ENCODE results near the gene FZD7. TPM values are rescaled to one million over a fixed set of nuclear protein-coding genes. Genes with fewer than 3 reads are reported as not detected.

The FZD7 gene
- total and polyA plus RNA-seq, 2 donors (not counting 1 experiment from before 2014, with no cell fraction given), result 0.67 to 2.1 TPM

GRCh38 chr2:202079310-202079709, 45.7 kb downstream of the FZD7 start:
- no peak overlapping the region for H3K4me3 Mint-ChIP-seq
- Histone ChIP-seq H3K9ac (ENCODE audit: low read length) (no peak overlapping the region), H2AFZ (ENCODE audit: insufficient read depth, low read depth, low read length, poor library complexity, severe bottlenecking) (no peak overlapping the region), H3K79me2 (ENCODE audit: control insufficient read depth, insufficient read depth, low read length) (no peaks in the 10 kb centered on the region), H3K27ac (ENCODE audit: low read length in 2 of 2) (no peak overlapping the region), H3K36me3 (replicated peaks in 1 of 2; ENCODE audit: control extremely low read depth in 1 of 2, control insufficient read depth in 1 of 2, extremely low read depth in 1 of 2, insufficient read depth in 2 of 2, low read length in 1 of 2) (no peaks in the 10 kb centered on the region), H3K9me3 (ENCODE audit: control extremely low read depth in 1 of 3, control insufficient read depth in 2 of 3, insufficient read depth in 1 of 3, low read length in 2 of 3) (no peaks in the 10 kb centered on the region), H3K4me1 (ENCODE audit: control insufficient read depth in 2 of 2, insufficient read depth in 2 of 2, low read length in 2 of 2) (no peaks in the 10 kb centered on the region), H3K4me2 (replicated peaks; ENCODE audit: low read depth, low read length, poor library complexity, severe bottlenecking) (no peak overlapping the region), H3K4me3 (ENCODE audit: control extremely low read depth in 1 of 5, extremely low read depth in 1 of 5, insufficient read depth in 1 of 5, low read depth in 2 of 5, low read length in 4 of 5) (no peak overlapping the region), H3K27me3 (replicated peaks in 1 of 4; ENCODE audit: control extremely low read depth in 1 of 4, control insufficient read depth in 3 of 4, insufficient read depth in 4 of 4, low read length in 3 of 4) (no peaks in the 10 kb centered on the region), H4K20me1 (ENCODE audit: control insufficient read depth, insufficient read depth, low read length, poor library complexity, severe bottlenecking) (no peaks in the 10 kb centered on the region)
- DNase-seq (no peak), ATAC-seq (ENCODE audit: low read depth) (no peak)
- WGBS (ENCODE audit: insufficient coverage), result 87% methylated on average over 2 of the region's 5 CpGs
- intact Hi-C loops (cut with micrococcal nuclease), result no loop called here
- H3K27ac Mint-ChIP-seq, result no peak overlapping the region
- no peak for TF ChIP-seq EZH2 (IDR thresholded peaks at IDR 0.05; ENCODE audit: borderline replicate concordance, insufficient read depth, low read depth, low read length, poor library complexity, severe bottlenecking)
- TF ChIP-seq CTCF (IDR thresholded peaks at IDR 0.05), result no peak
- ChIA-PET CTCF (no interaction called here), POLR2A (no interaction called here)
- no peaks in the 10 kb centered on the region for H3K4me1 Mint-ChIP-seq
- H3K9me3 Mint-ChIP-seq (ENCODE audit: insufficient read depth), result no peaks in the 10 kb centered on the region
- H3K27me3 Mint-ChIP-seq, result peaks cover 14% of the 10 kb centered on the region

- Histone ChIP-seq H3K9ac (ENCODE audit: low read length) (no peak overlapping the region), H3K36me3 (replicated peaks in 1 of 2; ENCODE audit: control extremely low read depth in 1 of 2, control insufficient read depth in 1 of 2, extremely low read depth in 1 of 2, insufficient read depth in 2 of 2, low read length in 1 of 2) (no peaks in the 10 kb centered on the region), H3K4me2 (replicated peaks; ENCODE audit: low read depth, low read length, poor library complexity, severe bottlenecking) (no peak overlapping the region), H3K27ac (ENCODE audit: low read length in 2 of 2) (no peak overlapping the region), H2AFZ (ENCODE audit: insufficient read depth, low read depth, low read length, poor library complexity, severe bottlenecking) (no peak overlapping the region), H3K4me3 (ENCODE audit: control extremely low read depth in 1 of 5, extremely low read depth in 1 of 5, insufficient read depth in 1 of 5, low read depth in 2 of 5, low read length in 4 of 5) (no peak overlapping the region), H3K4me1 (ENCODE audit: control insufficient read depth in 2 of 2, insufficient read depth in 2 of 2, low read length in 2 of 2) (no peaks in the 10 kb centered on the region), H3K9me3 (ENCODE audit: control extremely low read depth in 1 of 3, control insufficient read depth in 2 of 3, insufficient read depth in 1 of 3, low read length in 2 of 3) (no peaks in the 10 kb centered on the region), H3K79me2 (ENCODE audit: control insufficient read depth, insufficient read depth, low read length) (no peaks in the 10 kb centered on the region), H4K20me1 (ENCODE audit: control insufficient read depth, insufficient read depth, low read length, poor library complexity, severe bottlenecking) (no peaks in the 10 kb centered on the region), H3K27me3 (replicated peaks in 1 of 4; ENCODE audit: control extremely low read depth in 1 of 4, control insufficient read depth in 3 of 4, insufficient read depth in 4 of 4, low read length in 3 of 4) (no peaks in the 10 kb centered on the region)
- intact Hi-C loops (cut with micrococcal nuclease), result no loop called here
- POLR2A ChIA-PET, result no interaction called here
- Mint-ChIP-seq H3K27me3 (peaks cover 15% of the 10 kb centered on the region), H3K9me3 (ENCODE audit: insufficient read depth) (no peaks in the 10 kb centered on the region), H3K27ac (no peak overlapping the region), H3K4me1 (no peaks in the 10 kb centered on the region), H3K4me3 (no peak overlapping the region)
- TF ChIP-seq EZH2 (IDR thresholded peaks at IDR 0.05; ENCODE audit: borderline replicate concordance, insufficient read depth, low read depth, low read length, poor library complexity, severe bottlenecking) (no peak), CTCF (IDR thresholded peaks at IDR 0.05) (no peak)
- WGBS (ENCODE audit: insufficient coverage), result 90% methylated on average over 5 of the region's 6 CpGs
- ATAC-seq (ENCODE audit: low read depth) (no peak), DNase-seq (no peak)
- CTCF ChIA-PET, result no interaction called here
Observed at GRCh38 chr2:202084265-202084664, 50.6 kb downstream of the FZD7 start.

Other genes with a start within 250 kb of the FZD7 start
- gene CDK15, start 227.3 kb upstream of the FZD7 start, total RNA-seq, result not detected in 2 replicates
- not detected in 2 replicates for gene CDK15, start 227.3 kb upstream of the FZD7 start, polyA plus RNA-seq
- gene KIAA2012, start 39.4 kb downstream of the FZD7 start, total RNA-seq, result not detected in 2 replicates
- gene KIAA2012, start 39.4 kb downstream of the FZD7 start, polyA plus RNA-seq, result not detected in 2 replicates
- gene SUMO1, start 204.7 kb downstream of the FZD7 start, total RNA-seq, result 49.1 and 60.0 TPM in 2 replicates
- gene SUMO1, start 204.7 kb downstream of the FZD7 start, polyA plus RNA-seq, result 15.6 and 26.4 TPM in 2 replicates
- gene NOP58, start 231.9 kb downstream of the FZD7 start, total RNA-seq, result 136 and 138 TPM in 2 replicates
- gene NOP58, start 231.9 kb downstream of the FZD7 start, polyA plus RNA-seq, result 58.2 and 203 TPM in 2 replicates

All from B cell (primary cell).